ENCODE data around the gene PNPLA5. TPM values are rescaled to one million over a fixed set of nuclear protein-coding genes. Genes with fewer than 3 reads are reported as not detected.

The PNPLA5 gene
- total and polyA plus RNA-seq, 9 of the 15 experiments (the other 6 are each of a cell fraction or from before 2014, with no cell fraction given) = not detected

DNA sequence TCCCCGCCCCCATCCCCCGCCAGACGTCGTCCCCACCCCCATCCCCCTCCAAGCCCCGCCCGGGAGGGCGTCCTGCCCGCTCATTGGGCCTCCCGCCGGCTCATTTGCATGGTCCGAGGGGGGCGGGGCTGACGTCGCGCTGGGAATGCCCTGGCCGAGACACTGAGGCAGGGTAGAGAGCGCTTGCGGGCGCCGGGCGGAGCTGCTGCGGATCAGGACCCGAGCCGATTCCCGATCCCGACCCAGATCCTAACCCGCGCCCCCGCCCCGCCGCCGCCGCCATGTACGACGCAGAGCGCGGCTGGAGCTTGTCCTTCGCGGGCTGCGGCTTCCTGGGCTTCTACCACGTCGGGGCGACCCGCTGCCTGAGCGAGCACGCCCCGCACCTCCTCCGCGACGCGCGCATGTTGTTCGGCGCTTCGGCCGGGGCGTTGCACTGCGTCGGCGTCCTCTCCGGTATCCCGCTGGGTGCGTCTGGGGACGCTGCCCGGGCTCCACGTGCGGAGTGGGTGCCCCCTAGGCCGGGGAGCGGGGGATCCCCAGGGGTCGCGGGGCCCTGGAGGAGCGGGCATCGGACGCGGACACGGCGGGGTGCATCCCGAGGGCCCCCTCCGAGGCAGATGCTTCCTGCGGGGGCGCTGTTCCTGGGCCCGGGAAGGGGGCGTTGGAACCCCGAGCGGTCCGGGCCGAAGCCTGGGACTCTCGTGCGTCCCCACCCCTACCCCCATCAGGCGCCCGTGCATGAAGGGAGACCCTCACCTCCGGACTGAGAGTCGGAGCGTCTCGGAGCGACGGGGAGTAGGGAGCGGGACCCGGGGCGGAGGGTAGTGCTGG, 32.0 kb upstream of the PNPLA5 start, which contains the start of gene PNPLA3 (continued):
- TF ChIP-seq EZH2 (IDR thresholded peaks at IDR 0.05; ENCODE audit: borderline replicate concordance, low read depth, low read length) (no peak), ZNF766 (CRISPR knock-in tag; conservative IDR thresholded peaks at IDR 0.05) (no peak), TRIM28 (IDR thresholded peaks at IDR 0.05) (no peak), SLC30A9 (CRISPR knock-in tag; IDR thresholded peaks at IDR 0.05) (no peak), LEF1 (IDR thresholded peaks at IDR 0.05) (no peak), SMARCA4 (IDR thresholded peaks at IDR 0.05) (no peak), ZNF121 (CRISPR knock-in tag; conservative IDR thresholded peaks at IDR 0.05) (no peak), NFXL1 (CRISPR knock-in tag; IDR thresholded peaks at IDR 0.05) (no peak), YBX1 (IDR thresholded peaks at IDR 0.05) (no peak), SNIP1 (IDR thresholded peaks at IDR 0.05; ENCODE audit: low read depth) (no peak), RAD51 (IDR thresholded peaks at IDR 0.05; ENCODE audit: borderline replicate concordance, low read depth) (no peak), MCM3 (IDR thresholded peaks at IDR 0.05) (no peak), FOSL1 (tag; conservative IDR thresholded peaks at IDR 0.05) (no peak), ZNF212 (CRISPR knock-in tag; IDR thresholded peaks at IDR 0.05) (no peak), CHCHD3 (CRISPR knock-in tag; IDR thresholded peaks at IDR 0.05) (no peak), FOXJ3 (CRISPR knock-in tag; IDR thresholded peaks at IDR 0.05) (no peak), ZNF431 (CRISPR knock-in tag; IDR thresholded peaks at IDR 0.05) (no peak), NFIC (IDR thresholded peaks at IDR 0.05) (peak; percentile 76), ZNF124 (CRISPR knock-in tag; IDR thresholded peaks at IDR 0.05) (no peak), HCFC1 (IDR thresholded peaks at IDR 0.05; ENCODE audit: low read depth, low read length) (no peak), ZC3H11A (IDR thresholded peaks at IDR 0.05; ENCODE audit: low read depth, low read length) (no peak), RBM15 (IDR thresholded peaks at IDR 0.05; ENCODE audit: insufficient read depth, low read length) (no peak), SIX5 (IDR thresholded peaks at IDR 0.05; ENCODE audit: borderline replicate concordance in 1 of 2, insufficient read depth in 1 of 2, low read depth in 1 of 2, low read length in 2 of 2) (no peak)
- TF ChIP-seq, protein P1, sequence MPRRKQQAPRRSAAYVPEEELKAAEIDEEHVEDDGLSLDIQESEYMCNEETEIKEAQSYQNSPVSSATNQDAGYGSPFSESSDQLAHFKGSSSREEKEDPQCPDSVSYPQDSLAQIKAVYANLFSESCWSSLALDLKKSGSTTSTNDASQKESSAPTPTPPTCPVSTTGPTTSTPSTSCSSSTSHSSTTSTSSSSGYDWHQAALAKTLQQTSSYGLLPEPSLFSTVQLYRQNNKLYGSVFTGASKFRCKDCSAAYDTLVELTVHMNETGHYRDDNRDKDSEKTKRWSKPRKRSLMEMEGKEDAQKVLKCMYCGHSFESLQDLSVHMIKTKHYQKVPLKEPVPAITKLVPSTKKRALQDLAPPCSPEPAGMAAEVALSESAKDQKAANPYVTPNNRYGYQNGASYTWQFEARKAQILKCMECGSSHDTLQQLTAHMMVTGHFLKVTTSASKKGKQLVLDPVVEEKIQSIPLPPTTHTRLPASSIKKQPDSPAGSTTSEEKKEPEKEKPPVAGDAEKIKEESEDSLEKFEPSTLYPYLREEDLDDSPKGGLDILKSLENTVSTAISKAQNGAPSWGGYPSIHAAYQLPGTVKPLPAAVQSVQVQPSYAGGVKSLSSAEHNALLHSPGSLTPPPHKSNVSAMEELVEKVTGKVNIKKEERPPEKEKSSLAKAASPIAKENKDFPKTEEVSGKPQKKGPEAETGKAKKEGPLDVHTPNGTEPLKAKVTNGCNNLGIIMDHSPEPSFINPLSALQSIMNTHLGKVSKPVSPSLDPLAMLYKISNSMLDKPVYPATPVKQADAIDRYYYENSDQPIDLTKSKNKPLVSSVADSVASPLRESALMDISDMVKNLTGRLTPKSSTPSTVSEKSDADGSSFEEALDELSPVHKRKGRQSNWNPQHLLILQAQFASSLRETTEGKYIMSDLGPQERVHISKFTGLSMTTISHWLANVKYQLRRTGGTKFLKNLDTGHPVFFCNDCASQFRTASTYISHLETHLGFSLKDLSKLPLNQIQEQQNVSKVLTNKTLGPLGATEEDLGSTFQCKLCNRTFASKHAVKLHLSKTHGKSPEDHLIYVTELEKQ (CRISPR knock-in tag; IDR thresholded peaks at IDR 0.05) = no peak
- TF ChIP-seq, protein P2, sequence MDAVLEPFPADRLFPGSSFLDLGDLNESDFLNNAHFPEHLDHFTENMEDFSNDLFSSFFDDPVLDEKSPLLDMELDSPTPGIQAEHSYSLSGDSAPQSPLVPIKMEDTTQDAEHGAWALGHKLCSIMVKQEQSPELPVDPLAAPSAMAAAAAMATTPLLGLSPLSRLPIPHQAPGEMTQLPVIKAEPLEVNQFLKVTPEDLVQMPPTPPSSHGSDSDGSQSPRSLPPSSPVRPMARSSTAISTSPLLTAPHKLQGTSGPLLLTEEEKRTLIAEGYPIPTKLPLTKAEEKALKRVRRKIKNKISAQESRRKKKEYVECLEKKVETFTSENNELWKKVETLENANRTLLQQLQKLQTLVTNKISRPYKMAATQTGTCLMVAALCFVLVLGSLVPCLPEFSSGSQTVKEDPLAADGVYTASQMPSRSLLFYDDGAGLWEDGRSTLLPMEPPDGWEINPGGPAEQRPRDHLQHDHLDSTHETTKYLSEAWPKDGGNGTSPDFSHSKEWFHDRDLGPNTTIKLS (IDR thresholded peaks at IDR 0.05; ENCODE audit: borderline replicate concordance, low read depth) = no peak
- TF ChIP-seq, protein P3, sequence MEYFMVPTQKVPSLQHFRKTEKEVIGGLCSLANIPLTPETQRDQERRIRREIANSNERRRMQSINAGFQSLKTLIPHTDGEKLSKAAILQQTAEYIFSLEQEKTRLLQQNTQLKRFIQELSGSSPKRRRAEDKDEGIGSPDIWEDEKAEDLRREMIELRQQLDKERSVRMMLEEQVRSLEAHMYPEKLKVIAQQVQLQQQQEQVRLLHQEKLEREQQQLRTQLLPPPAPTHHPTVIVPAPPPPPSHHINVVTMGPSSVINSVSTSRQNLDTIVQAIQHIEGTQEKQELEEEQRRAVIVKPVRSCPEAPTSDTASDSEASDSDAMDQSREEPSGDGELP (CRISPR knock-in tag; IDR thresholded peaks at IDR 0.05; ENCODE audit: borderline replicate concordance) = peak; percentile 50; the same call in 1 of the 2 replicates
